HEK293 (cell line): Measurements from ENCODE around the gene KLHL30.
A peak's percentile ranks its signal among the peaks of the same experiment; 100 is the strongest.

Source experiments
- CTCF ChIA-PET: fragments of 350-600 bp; formaldehyde crosslinking; extraction: SDS; loops from one replicate; lab custom pipeline; 2021; ENCODE audit warnings: antibody characterized with exemption; lab: Yijun Ruan, JAX
- POLR2A ChIA-PET: fragments of 300-600 bp; formaldehyde crosslinking; extraction: SDS; loops from one replicate; lab custom pipeline; 2020; ENCODE audit warnings: antibody characterized with exemption, inconsistent platforms; lab: Yijun Ruan, JAX
- H3K27ac ChIP-seq: fragments of 200-500 bp; sonication (Bioruptor generic); 2 replicates; pipeline ENCODE4 v1.5.1; 2014; ENCODE audit warnings: low read depth, low read length, control low read depth, inconsistent platforms; ENCODE audit errors: extremely low read depth
- H3K36me3 ChIP-seq, 2 experiments: fragments of 200-500 bp in 1 of 2; sonication (Bioruptor generic) in 1 of 2; 1 replicate in 1 of 2; 2 replicates in 1 of 2; pipeline ENCODE4 v1.5.1; 2014 to 2017; ENCODE audit warnings: inconsistent platforms in 2 of 2, low read length in 2 of 2; ENCODE audit not compliant: control insufficient read depth in 2 of 2, insufficient read depth in 1 of 2
- H3K4me1 ChIP-seq: fragments of 200-500 bp; sonication (Bioruptor generic); 2 replicates; pipeline ENCODE4 v1.5.1; 2014; ENCODE audit warnings: mild to moderate bottlenecking, low read length, inconsistent platforms; ENCODE audit not compliant: control insufficient read depth, insufficient read depth
- H3K4me3 ChIP-seq: 2 replicates; pipeline ENCODE4 v1.5.1; 2011; ENCODE audit warnings: low read depth, mild to moderate bottlenecking, control low read depth, low read length, moderate library complexity
- H3K9me3 ChIP-seq: fragments of 200-500 bp; sonication (Bioruptor generic); 2 replicates; pipeline ENCODE4 v1.5.1; 2014; ENCODE audit warnings: low read depth, low read length, inconsistent platforms; ENCODE audit not compliant: control insufficient read depth, insufficient read depth
- KLF10 ChIP-seq: fragments of 450-650 bp; IDR thresholded peaks from 2 replicates; pipeline ENCODE4 v1.5.1; 2018; ENCODE audit warnings: missing biosample characterization, mild to moderate bottlenecking, missing genetic modification characterization
- SALL2 ChIP-seq: fragments of 450-650 bp; formaldehyde crosslinking; IDR thresholded peaks from 2 replicates; pipeline ENCODE4 v1.5.0; 2017; ENCODE audit warnings: missing biosample characterization, mild to moderate bottlenecking, missing genetic modification characterization, borderline replicate concordance
- SETDB1 ChIP-seq: IDR thresholded peaks from one replicate; pipeline ENCODE4 v1.6.1; 2017; ENCODE audit warnings: mild to moderate bottlenecking, low read length, moderate library complexity, mixed read lengths; ENCODE audit not compliant: insufficient read length
- YY1 ChIP-seq: fragments of 450-650 bp; formaldehyde crosslinking; IDR thresholded peaks from 2 replicates; pipeline ENCODE4 v1.5.1; 2018; ENCODE audit warnings: missing biosample characterization, missing genetic modification characterization
- ZBTB49 ChIP-seq: fragments of 450-650 bp; formaldehyde crosslinking; IDR thresholded peaks from 2 replicates; pipeline ENCODE4 v1.5.1; 2016; ENCODE audit warnings: missing biosample characterization, missing genetic modification characterization, low read depth
- ZIC2 ChIP-seq: fragments of 450-650 bp; formaldehyde crosslinking; IDR thresholded peaks from 2 replicates; pipeline ENCODE4 v1.5.1; 2016; ENCODE audit warnings: missing biosample characterization, missing genetic modification characterization
- ZNF184 ChIP-seq: fragments of 450-650 bp; IDR thresholded peaks from 2 replicates; pipeline ENCODE4 v1.5.1; 2018; ENCODE audit warnings: missing biosample characterization, mild to moderate bottlenecking, missing genetic modification characterization
- ZNF24 ChIP-seq: fragments of 450-650 bp; formaldehyde crosslinking; IDR thresholded peaks from 2 replicates; pipeline ENCODE4 v1.5.1; 2016; ENCODE audit warnings: missing biosample characterization, missing genetic modification characterization
- ZNF266 ChIP-seq: fragments of 450-650 bp; formaldehyde crosslinking; IDR thresholded peaks from 2 replicates; pipeline ENCODE4 v1.5.1; 2016; ENCODE audit warnings: missing biosample characterization, missing genetic modification characterization, low read depth
- ZNF292 ChIP-seq: fragments of 450-650 bp; formaldehyde crosslinking; IDR thresholded peaks from 2 replicates; pipeline ENCODE4 v1.5.1; 2016; ENCODE audit warnings: low read depth, missing biosample characterization, missing genetic modification characterization, borderline replicate concordance
- ZNF341 ChIP-seq: fragments of 450-650 bp; formaldehyde crosslinking; IDR thresholded peaks from 2 replicates; pipeline ENCODE4; 2016; ENCODE audit warnings: low read depth, missing biosample characterization, missing genetic modification characterization
- ZNF350 ChIP-seq: fragments of 450-650 bp; formaldehyde crosslinking; IDR thresholded peaks from 2 replicates; pipeline ENCODE4 v1.5.0; 2017; ENCODE audit warnings: missing biosample characterization, mild to moderate bottlenecking, missing genetic modification characterization
- ZNF354C ChIP-seq: fragments of 450-650 bp; formaldehyde crosslinking; IDR thresholded peaks from 2 replicates; pipeline ENCODE4 v1.5.1; 2016; ENCODE audit warnings: missing biosample characterization, missing genetic modification characterization, low read depth, borderline replicate concordance
- ZNF521 ChIP-seq: fragments of 450-650 bp; formaldehyde crosslinking; IDR thresholded peaks from 2 replicates; pipeline ENCODE4 v1.5.1; 2017; ENCODE audit warnings: missing biosample characterization, mild to moderate bottlenecking, missing genetic modification characterization
- ZNF596 ChIP-seq: fragments of 450-650 bp; IDR thresholded peaks from 2 replicates; pipeline ENCODE4 v1.5.0; 2018; ENCODE audit warnings: missing biosample characterization, mild to moderate bottlenecking, missing genetic modification characterization, moderate library complexity
- ZNF664 ChIP-seq: fragments of 450-650 bp; formaldehyde crosslinking; IDR thresholded peaks from 2 replicates; pipeline ENCODE4 v1.5.1; 2016; ENCODE audit warnings: missing biosample characterization, missing genetic modification characterization
- ZNF701 ChIP-seq: fragments of 450-650 bp; formaldehyde crosslinking; IDR thresholded peaks from 2 replicates; pipeline ENCODE4 v1.5.1; 2016; ENCODE audit warnings: missing biosample characterization, missing genetic modification characterization
- ZNF792 ChIP-seq: fragments of 450-650 bp; formaldehyde crosslinking; IDR thresholded peaks from 2 replicates; pipeline ENCODE4 v1.5.1; 2016; ENCODE audit warnings: missing biosample characterization, missing genetic modification characterization
- ZXDB ChIP-seq: fragments of 450-650 bp; formaldehyde crosslinking; IDR thresholded peaks from 2 replicates; pipeline ENCODE4 v1.5.1; 2016; ENCODE audit warnings: missing biosample characterization, missing genetic modification characterization
- TF ChIP-seq, protein P1 (sequence below): fragments of 450-650 bp; formaldehyde crosslinking; IDR thresholded peaks from 2 replicates; pipeline ENCODE4 v1.5.1; 2016; ENCODE audit warnings: missing biosample characterization, missing genetic modification characterization

Gene KLHL30

GRCh38 chr2:238149841-238150572 is 11.5 kb downstream of the KLHL30 start:
- H3K27ac ChIP-seq: no peak overlapping the region
- no peaks in the 10 kb centered on the region for H3K36me3 ChIP-seq
- CTCF ChIA-PET: no interaction called here
- POLR2A ChIA-PET: no interaction called here
- 0 out of 2 replicates have a peak, but pooled peaks have one; percentile 12 for TF ChIP-seq ZIC2 (tag by site-specific recombination)
- TF ChIP-seq ZNF354C (tag by site-specific recombination): no peak
- H3K4me3 ChIP-seq: no peak overlapping the region
- no peaks in the 10 kb centered on the region for H3K4me1 ChIP-seq
- H3K9me3 ChIP-seq: no peaks in the 10 kb centered on the region

DNA sequence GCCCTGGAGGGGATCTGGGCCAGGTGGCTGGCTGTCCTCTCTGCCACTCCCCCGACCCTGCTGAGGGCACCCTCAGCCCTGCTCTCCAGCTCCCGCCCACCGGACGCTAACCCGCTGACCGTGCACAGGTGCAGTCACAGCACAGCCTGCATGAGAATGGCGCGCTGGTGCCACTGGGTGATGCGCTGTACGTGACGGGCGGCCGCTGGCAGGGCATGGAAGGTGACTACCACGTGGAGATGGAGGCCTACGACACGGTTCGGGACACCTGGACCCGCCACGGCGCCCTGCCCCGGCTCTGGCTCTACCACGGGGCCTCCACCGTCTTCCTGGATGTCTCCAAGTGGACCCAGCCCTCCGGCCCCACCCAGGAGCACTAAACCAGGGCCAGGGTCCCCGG is 12.2 kb downstream of the KLHL30 start:
- POLR2A ChIA-PET: no interaction called here
- TF ChIP-seq ZNF184 (tag by site-specific recombination) (no peak), ZBTB49 (tag by site-specific recombination) (no peak), ZNF596 (no peak), SALL2 (no peak), ZNF521 (tag by site-specific recombination) (no peak), YY1 (tag by site-specific recombination) (no peak), ZXDB (tag by site-specific recombination) (no peak), ZNF792 (no peak), SETDB1 (no peak), ZNF664 (tag by site-specific recombination) (no peak), ZNF24 (no peak), ZNF292 (tag by site-specific recombination) (no peak), ZNF341 (tag by site-specific recombination) (no peak), KLF10 (tag by site-specific recombination) (no peak), ZNF701 (tag by site-specific recombination) (no peak), ZNF350 (no peak), ZNF266 (tag by site-specific recombination) (no peak)
- TF ChIP-seq, protein P1, sequence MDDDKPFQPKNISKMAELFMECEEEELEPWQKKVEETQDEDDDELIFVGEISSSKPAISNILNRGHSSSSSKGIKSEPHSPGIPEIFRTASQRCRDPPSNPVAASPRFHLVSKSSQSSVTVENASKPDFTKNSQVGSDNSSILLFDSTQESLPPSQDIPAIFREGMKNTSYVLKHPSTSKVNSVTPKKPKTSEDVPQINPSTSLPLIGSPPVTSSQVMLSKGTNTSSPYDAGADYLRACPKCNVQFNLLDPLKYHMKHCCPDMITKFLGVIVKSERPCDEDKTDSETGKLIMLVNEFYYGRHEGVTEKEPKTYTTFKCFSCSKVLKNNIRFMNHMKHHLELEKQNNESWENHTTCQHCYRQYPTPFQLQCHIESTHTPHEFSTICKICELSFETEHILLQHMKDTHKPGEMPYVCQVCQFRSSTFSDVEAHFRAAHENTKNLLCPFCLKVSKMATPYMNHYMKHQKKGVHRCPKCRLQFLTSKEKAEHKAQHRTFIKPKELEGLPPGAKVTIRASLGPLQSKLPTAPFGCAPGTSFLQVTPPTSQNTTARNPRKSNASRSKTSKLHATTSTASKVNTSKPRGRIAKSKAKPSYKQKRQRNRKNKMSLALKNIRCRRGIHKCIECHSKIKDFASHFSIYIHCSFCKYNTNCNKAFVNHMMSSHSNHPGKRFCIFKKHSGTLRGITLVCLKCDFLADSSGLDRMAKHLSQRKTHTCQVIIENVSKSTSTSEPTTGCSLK: no peak
- TF ChIP-seq, all 188 proteins: peak for 0
- Histone ChIP-seq H3K4me1 (no peaks in the 10 kb centered on the region), H3K4me3 (no peak overlapping the region), H3K27ac (no peak overlapping the region), H3K9me3 (no peaks in the 10 kb centered on the region), H3K36me3 (no peaks in the 10 kb centered on the region)
- CTCF ChIA-PET: no interaction called here
